Measurements from ENCODE around the gene CCBE1.

DNA sequence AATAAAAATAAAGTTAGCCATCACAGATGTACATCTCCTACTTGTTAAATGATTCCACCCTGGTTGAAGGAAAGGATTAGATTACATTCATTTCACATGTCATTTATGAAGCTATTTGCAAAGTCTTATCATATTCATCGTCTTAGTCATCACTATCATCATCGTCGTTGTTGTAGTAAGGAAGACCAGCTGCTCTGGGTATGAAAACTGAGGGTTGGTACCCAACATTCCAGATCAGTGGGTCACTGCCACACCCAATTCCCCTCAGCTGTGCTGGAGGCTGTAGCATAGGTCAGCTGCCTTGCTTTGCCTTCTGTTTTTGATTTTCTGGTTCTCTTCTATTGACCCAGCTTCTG lies 20.9 kb upstream of the CCBE1 start:
- TF ChIP-seq, protein P1, sequence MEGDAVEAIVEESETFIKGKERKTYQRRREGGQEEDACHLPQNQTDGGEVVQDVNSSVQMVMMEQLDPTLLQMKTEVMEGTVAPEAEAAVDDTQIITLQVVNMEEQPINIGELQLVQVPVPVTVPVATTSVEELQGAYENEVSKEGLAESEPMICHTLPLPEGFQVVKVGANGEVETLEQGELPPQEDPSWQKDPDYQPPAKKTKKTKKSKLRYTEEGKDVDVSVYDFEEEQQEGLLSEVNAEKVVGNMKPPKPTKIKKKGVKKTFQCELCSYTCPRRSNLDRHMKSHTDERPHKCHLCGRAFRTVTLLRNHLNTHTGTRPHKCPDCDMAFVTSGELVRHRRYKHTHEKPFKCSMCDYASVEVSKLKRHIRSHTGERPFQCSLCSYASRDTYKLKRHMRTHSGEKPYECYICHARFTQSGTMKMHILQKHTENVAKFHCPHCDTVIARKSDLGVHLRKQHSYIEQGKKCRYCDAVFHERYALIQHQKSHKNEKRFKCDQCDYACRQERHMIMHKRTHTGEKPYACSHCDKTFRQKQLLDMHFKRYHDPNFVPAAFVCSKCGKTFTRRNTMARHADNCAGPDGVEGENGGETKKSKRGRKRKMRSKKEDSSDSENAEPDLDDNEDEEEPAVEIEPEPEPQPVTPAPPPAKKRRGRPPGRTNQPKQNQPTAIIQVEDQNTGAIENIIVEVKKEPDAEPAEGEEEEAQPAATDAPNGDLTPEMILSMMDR (IDR thresholded peaks at IDR 0.05; ENCODE audit: insufficient read depth, low read length) = no peak
- no peak for TF ChIP-seq POLR2AphosphoS5 (IDR thresholded peaks at IDR 0.05; ENCODE audit: low read depth)
- TF ChIP-seq GABPA (IDR thresholded peaks at IDR 0.05; ENCODE audit: low read depth) = no peak
- TF ChIP-seq, protein P2, sequence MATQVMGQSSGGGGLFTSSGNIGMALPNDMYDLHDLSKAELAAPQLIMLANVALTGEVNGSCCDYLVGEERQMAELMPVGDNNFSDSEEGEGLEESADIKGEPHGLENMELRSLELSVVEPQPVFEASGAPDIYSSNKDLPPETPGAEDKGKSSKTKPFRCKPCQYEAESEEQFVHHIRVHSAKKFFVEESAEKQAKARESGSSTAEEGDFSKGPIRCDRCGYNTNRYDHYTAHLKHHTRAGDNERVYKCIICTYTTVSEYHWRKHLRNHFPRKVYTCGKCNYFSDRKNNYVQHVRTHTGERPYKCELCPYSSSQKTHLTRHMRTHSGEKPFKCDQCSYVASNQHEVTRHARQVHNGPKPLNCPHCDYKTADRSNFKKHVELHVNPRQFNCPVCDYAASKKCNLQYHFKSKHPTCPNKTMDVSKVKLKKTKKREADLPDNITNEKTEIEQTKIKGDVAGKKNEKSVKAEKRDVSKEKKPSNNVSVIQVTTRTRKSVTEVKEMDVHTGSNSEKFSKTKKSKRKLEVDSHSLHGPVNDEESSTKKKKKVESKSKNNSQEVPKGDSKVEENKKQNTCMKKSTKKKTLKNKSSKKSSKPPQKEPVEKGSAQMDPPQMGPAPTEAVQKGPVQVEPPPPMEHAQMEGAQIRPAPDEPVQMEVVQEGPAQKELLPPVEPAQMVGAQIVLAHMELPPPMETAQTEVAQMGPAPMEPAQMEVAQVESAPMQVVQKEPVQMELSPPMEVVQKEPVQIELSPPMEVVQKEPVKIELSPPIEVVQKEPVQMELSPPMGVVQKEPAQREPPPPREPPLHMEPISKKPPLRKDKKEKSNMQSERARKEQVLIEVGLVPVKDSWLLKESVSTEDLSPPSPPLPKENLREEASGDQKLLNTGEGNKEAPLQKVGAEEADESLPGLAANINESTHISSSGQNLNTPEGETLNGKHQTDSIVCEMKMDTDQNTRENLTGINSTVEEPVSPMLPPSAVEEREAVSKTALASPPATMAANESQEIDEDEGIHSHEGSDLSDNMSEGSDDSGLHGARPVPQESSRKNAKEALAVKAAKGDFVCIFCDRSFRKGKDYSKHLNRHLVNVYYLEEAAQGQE (IDR thresholded peaks at IDR 0.05; ENCODE audit: insufficient replicate concordance, low read depth) = no peak
- TF ChIP-seq SPI1 (IDR thresholded peaks at IDR 0.05; ENCODE audit: borderline replicate concordance, low read depth) = no peak

Data from HL-60 (cell line).